Bronchial epithelial cell (primary cell): ENCODE data around the gene C3orf20. TPM values are rescaled to one million over a fixed set of nuclear protein-coding genes. Genes with fewer than 3 reads are reported as not detected.

ENCODE experiments used
- DNase-seq: peaks from one replicate; pipeline ENCODE4 v3.0.0-alpha.2; 2010; ENCODE audit warnings: low read depth
- FAIRE-seq: peaks from 2 replicates; lab custom pipeline; 2011; peaks lifted over from hg19 to GRCh38; lab: Jason Lieb, UNC
- H3K27me3 ChIP-seq: 2 replicates; pipeline ENCODE4 v1.5.1; 2011; ENCODE audit warnings: low read length; ENCODE audit not compliant: control insufficient read depth, insufficient read depth
- H3K36me3 ChIP-seq: 2 replicates; pipeline ENCODE4 v1.5.1; 2011; ENCODE audit warnings: low read length; ENCODE audit not compliant: control insufficient read depth, insufficient read depth
- H3K4me3 ChIP-seq: 2 replicates; pipeline ENCODE4 v1.5.1; 2011; ENCODE audit warnings: mild to moderate bottlenecking, low read depth, low read length, control low read depth
- total RNA-seq: library from RNA; depleted of rRNA; stranded (reverse); fragments of >200 nt; gene quantifications from 2 replicates; pipeline ENCODE4 v1.2.1, GENCODE V29; 2014
- TF ChIP-seq, protein P1 (sequence below): IDR thresholded peaks from 2 replicates; pipeline ENCODE4 v1.5.1; 2011; ENCODE audit warnings: mild to moderate bottlenecking, moderate library complexity, low read length, control low read depth, inconsistent platforms; ENCODE audit not compliant: insufficient read depth, severe bottlenecking

C3orf20 gene
- total RNA-seq, 1 donor from 2014 or later: under 0.01 TPM

DNA sequence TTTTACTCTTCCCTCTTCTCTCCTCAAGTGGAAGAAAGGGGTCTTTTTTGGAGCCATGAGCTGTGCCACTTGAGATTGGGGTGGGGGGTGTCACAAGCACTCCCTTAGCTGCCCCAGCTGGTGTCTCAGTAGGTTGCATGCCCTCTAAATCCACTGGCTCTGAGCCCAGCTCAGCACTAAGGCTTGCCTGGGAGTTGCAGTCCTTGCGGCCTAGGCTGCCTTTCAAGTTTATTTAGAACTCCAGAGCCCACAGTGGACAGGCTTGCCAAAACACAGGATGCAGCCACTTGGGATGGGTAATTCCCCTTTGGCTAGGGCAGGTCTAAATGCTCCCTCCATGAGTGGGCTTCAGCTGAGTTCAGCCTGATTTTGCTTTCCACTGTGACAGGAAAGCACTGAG, 24.7 kb downstream of the C3orf20 start:
- no peak for DNase-seq
- H3K4me3 ChIP-seq: no peak overlapping the region
- FAIRE-seq: no peak
- no peaks in the 10 kb centered on the region for H3K36me3 ChIP-seq
- TF ChIP-seq, protein P1, sequence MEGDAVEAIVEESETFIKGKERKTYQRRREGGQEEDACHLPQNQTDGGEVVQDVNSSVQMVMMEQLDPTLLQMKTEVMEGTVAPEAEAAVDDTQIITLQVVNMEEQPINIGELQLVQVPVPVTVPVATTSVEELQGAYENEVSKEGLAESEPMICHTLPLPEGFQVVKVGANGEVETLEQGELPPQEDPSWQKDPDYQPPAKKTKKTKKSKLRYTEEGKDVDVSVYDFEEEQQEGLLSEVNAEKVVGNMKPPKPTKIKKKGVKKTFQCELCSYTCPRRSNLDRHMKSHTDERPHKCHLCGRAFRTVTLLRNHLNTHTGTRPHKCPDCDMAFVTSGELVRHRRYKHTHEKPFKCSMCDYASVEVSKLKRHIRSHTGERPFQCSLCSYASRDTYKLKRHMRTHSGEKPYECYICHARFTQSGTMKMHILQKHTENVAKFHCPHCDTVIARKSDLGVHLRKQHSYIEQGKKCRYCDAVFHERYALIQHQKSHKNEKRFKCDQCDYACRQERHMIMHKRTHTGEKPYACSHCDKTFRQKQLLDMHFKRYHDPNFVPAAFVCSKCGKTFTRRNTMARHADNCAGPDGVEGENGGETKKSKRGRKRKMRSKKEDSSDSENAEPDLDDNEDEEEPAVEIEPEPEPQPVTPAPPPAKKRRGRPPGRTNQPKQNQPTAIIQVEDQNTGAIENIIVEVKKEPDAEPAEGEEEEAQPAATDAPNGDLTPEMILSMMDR: no peak
- H3K27me3 ChIP-seq: no peaks in the 10 kb centered on the region

DNA sequence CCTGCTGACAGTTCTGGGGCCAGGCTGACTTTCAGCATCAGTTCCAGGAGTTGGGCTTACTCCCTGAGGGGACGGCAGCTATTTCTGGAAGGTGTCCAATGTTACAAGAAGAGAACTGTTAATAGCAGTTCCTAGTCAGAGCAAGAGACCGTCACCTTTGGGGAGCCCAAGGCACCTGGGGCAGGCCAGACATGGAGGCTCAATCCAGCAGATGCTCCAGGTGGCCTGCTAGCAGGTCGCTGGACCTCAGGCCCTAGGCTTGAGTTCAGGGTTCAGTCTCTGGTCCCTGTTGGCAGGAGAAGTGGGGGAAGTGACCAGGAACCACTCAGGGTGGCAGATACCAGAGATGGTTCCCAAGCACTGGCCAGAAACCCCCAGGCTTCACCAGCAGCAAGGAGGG, 25.9 kb downstream of the C3orf20 start:
- DNase-seq (no peak), FAIRE-seq (no peak)
- no peak overlapping the region for H3K4me3 ChIP-seq
- TF ChIP-seq, protein P1: no peak
- H3K27me3 ChIP-seq: no peaks in the 10 kb centered on the region
- no peaks in the 10 kb centered on the region for H3K36me3 ChIP-seq

DNA sequence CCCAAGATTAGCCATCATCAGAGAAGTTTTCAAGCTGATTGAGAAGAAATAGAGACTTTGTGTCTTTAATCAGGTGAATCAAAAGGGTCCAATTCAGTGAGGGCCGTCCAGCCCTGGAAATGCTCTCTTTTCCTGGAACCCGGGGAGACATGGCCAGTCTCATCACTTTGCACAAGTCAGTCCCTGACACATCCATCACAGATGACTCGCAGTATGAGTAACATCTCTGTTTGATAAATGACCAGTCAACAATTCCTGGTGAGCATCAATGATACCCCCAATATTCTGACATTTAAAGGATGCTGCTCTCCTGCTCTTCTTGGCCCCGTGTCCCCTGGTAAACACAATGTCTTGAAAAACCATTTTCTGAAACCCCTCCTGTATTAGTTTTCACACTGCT, 26.7 kb downstream of the C3orf20 start:
- TF ChIP-seq, protein P1: no peak
- H3K36me3 ChIP-seq: no peaks in the 10 kb centered on the region
- FAIRE-seq: no peak

DNA sequence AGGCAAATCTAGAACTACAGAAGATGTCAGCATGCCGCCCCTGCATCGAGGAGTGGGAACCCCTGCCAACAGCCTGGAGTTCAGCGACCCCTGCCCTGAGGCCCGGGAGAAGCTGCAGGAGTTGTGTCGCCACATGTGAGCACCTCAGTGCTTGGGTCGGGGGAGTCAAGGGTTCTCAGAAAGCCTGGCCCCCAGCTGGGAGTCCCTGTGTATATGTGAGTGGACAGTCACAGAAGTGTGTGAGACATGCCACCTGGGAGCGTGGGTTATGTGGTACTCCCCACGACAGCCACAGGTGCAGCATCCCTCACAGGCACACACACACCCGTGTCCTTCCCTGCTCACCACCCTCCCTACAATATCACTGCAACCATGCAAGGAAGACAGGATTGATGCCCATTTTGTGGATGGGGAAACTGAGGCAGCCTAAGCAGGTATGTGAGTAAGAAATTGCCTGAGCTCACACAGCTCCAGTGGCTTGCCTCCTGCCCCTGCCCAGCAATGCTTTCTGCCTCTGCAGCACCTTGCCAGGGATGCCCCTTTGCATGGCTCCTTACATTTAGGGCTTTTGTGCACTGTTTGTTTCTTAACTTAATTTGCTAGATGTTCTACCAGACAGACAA, 28.3 kb downstream of the C3orf20 start:
- H3K36me3 ChIP-seq: no peaks in the 10 kb centered on the region
- TF ChIP-seq, protein P1: no peak
- no peak for FAIRE-seq
- H3K4me3 ChIP-seq: no peak overlapping the region
- no peaks in the 10 kb centered on the region for H3K27me3 ChIP-seq
- no peak for DNase-seq

More for the DNA sequence above, 26.7 kb downstream of the C3orf20 start:
- no peaks in the 10 kb centered on the region for H3K27me3 ChIP-seq
- peak; percentile 33 for DNase-seq
- H3K4me3 ChIP-seq: no peak overlapping the region

DNA sequence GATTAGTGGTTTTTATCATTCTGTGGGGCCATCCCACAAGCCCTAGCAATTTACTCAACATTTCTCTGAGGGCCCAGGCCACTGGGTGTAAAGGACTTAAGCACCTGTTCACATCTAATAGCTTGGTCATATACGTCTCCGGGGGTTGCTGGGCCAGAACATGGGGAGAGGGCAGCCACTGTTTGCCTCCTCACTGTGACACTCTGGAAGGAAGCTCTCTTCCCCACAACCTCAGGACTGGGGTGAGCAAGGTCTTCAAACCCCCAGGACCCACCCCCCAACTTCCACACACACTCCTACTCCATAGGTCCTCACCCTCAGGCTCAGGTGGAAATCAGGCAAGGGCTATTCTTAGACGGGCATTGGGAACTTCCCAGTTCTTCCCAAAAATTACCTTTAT, 28.9 kb downstream of the C3orf20 start:
- DNase-seq: no peak
- no peak for FAIRE-seq
- Histone ChIP-seq H3K4me3 (no peak overlapping the region), H3K36me3 (no peaks in the 10 kb centered on the region), H3K27me3 (no peaks in the 10 kb centered on the region)
- TF ChIP-seq, protein P1: no peak

DNA sequence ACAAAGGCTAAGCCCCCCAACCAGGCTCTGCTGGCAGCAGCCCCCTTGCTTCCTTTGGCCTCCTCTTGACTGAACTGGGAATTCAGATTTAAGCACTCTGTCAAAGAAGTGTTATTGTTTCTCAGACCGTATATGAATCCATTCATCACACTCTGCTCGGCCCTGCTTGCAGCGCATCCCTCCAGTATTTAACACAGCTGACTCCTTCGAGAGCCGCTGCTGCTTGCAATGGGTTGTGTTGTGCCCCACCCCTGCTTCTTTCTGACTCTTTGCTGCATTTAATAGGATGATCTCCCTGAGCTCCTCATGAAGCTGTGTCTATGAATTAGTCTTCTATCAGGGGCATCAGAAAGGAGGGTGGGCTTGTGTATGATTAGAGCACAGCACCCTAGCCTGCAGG, 31.2 kb downstream of the C3orf20 start:
- DNase-seq: no peak
- TF ChIP-seq, protein P1: no peak
- H3K36me3 ChIP-seq: no peaks in the 10 kb centered on the region

More for the DNA sequence above, 31.2 kb downstream of the C3orf20 start:
- Histone ChIP-seq H3K4me3 (no peak overlapping the region), H3K27me3 (no peaks in the 10 kb centered on the region)
- no peak for FAIRE-seq
